Embryonic facial prominence (tissue), 1 donor: Measurements from ENCODE around the gene SNRPD1.
"Not testable (repeated sequence)": the region's sequence is repeated elsewhere in the genome, so short reads cannot be mapped to it uniquely, and the experiment has no call there.

Experiments used
- DNase-seq: peaks from one replicate; pipeline ENCODE4 v3.0.0-alpha.2; 2016; ENCODE audit errors: extremely low spot score

Gene SNRPD1

GRCh38 chr18:21612125-21613039 is at the start of gene SNRPD1:
TSS of gene SNRPD1 (plus strand) at chr18:21612314. CDS start at chr18:21612430, 116 bp downstream.
- DNase-seq: peak; percentile 78

GRCh38 chr18:21571772-21572171 is 40.3 kb upstream of the SNRPD1 start:
- no peak for DNase-seq

- DNase-seq: no peak
These were observed 36.5 kb upstream of the SNRPD1 start for GRCh38 chr18:21575656-21576055.

DNA sequence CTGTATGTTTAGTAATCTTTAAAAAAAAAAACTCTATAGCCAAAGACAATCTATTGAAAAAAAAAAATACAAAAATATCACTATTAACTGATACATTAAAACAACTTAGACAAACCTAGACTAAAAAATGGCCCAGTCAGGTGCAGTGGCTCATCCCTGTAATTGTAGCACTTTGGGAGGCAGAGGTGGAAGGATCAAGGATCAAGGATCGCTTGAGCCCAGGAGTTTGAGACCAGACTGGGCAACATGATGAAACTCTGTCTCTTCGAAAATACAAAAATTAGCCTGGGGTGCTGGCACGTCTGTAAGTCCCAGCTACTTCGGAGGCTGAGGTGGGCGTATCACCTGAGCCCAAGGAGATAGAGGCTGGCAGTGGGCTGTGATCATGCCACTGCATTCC is 27.7 kb upstream of the SNRPD1 start:
- no peak for DNase-seq

DNA sequence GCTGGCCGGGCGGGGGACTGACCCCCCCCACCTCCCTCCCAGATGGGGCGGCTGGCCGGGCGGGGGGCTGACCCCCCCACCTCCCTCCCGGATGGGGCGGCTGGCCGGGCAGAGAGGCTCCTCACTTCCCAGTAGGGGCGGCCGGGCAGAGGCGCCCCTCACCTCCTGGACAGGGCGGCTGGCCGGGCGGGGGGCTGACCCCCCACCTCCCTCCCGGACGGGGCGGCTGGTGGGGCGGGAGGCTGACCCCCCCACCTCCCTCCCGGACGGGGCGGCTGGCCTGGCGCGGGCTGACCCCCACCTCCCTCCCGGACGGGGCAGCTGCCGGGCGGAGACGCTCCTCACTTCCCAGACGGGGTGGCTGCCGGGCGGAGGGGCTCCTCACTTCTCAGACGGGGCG is 19.8 kb upstream of the SNRPD1 start:
- DNase-seq: not testable (repeated sequence)

GRCh38 chr18:21593540-21594257 is 18.4 kb upstream of the SNRPD1 start:
- no peak for DNase-seq

DNA sequence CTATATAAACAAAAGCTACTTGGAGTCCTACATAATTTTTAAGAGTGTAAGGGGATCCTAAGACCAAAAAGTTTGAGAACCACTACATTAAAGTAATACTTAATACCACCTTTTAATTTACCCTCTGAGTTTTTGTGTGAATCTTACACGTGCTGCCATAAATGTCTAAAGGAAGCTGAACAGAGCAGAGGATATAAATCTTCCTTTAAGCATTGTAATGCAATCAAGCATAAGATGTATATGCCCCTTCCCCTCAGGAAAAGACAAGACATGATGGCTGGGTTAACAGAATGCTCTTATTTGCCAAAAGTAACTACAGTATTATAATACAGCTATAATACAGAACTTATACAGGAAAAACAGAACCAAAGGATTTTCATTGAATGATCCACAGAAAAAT is 14.5 kb upstream of the SNRPD1 start:
- DNase-seq: no peak

DNA sequence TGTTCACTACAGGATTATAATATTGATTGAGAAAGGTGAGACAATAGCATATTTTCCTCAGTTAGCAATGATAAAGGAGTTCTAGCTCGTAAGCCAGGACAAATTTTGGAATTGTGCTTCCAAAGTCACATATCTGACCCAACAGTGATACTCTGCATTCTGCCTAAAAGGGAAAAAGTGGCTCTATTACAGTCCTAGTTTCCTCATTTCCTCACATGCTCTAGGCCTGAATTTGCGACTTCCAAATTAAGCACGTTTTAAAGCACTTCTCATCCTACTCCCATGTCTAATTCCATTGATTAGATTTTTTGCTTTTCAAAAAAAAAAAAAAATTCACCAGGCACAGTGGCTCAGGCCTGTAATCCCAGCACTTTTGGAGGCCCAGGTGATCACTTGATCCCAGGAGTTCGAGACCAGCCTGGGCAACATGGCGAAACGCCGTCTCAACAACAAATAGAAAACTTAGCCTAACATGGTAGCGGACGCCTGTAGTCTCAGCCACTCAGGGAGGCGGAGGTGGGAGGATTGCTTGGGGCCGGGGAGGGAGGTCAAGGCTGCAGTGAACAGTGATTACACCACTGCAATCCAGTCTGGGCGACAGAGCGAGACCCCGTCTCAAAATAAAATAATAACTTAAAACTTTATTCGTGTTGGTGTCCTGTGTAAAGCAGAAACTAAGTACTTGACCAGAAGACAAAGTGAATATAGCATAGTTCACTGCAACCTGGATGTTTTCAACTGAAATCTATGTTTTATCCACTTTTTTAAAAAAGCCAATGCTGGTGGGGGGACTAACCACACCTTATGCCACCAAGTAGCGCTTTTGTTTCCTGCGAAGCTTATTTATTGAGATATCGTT is 13.2 kb upstream of the SNRPD1 start:
- no peak for DNase-seq

- no peak for DNase-seq
These were observed 12.3 kb upstream of the SNRPD1 start for GRCh38 chr18:21599585-21600525.

DNA sequence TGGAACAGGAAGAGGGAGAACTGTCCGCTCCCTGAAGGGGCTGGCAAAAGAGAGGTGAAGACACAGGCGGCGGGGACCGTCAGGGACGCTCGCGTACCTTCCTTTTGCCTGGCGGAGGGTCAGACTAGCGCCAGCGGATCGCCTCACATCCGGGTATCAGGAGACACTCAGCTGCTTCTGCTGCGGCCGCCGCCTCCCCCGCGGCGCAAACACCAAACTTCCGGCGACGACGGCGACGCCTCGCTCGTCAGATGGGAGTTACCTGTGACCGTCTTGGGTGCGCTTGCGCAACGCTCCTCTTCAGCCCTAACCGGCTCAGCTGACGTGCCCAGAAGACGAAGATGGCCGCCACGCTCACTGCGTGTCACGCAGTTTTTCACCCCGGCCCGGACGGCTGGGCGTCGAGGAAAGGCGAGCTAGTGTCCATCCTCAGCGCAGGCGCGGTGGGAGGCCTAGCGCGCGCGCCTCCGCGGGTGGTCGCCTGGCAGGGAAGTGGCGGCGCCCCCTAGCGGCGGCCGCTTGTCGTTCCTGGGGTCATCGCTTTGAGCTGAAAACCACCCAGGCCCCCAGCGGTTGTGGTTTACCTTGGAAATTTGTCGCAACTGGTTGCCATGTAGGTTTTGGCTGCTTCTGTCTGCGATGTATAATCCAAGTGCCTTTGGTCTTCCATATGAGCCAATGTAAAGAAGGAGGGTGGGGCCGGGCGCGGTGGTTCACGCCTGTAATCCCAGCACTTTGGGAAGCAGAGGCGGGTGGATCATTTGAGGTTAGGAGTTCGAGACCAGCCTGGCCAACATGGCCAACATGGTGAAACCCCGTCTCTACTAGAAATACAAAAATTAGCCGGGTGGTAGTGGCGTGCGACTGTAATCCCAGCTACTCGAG is 11.3 kb upstream of the SNRPD1 start, which contains the start of gene ESCO1:
Gene ESCO1, minus strand, starts transcription at position 179 of the 885 bp plus-strand sequence. CDS start 25,861 bp downstream, outside the sequence.
- DNase-seq: peak; percentile 86

DNA sequence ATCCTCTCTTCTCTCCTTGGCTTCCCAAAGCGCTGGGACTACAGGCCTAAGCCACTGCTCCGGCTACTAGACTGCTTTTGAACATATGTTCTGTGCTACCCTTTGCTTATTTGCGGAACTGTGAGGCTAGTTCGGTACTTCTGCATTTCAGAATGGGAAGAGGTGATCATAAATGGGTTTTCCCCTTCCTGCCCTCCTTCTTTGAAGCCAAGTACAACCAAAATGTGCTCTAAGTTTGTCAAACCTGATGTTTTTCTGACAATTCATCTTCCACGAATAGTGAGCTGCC is 9.9 kb upstream of the SNRPD1 start:
- DNase-seq: no peak

GRCh38 chr18:21604671-21605070 is 7.4 kb upstream of the SNRPD1 start:
- no peak for DNase-seq

GRCh38 chr18:21605213-21605612 is 6.9 kb upstream of the SNRPD1 start:
- DNase-seq: no peak

DNA sequence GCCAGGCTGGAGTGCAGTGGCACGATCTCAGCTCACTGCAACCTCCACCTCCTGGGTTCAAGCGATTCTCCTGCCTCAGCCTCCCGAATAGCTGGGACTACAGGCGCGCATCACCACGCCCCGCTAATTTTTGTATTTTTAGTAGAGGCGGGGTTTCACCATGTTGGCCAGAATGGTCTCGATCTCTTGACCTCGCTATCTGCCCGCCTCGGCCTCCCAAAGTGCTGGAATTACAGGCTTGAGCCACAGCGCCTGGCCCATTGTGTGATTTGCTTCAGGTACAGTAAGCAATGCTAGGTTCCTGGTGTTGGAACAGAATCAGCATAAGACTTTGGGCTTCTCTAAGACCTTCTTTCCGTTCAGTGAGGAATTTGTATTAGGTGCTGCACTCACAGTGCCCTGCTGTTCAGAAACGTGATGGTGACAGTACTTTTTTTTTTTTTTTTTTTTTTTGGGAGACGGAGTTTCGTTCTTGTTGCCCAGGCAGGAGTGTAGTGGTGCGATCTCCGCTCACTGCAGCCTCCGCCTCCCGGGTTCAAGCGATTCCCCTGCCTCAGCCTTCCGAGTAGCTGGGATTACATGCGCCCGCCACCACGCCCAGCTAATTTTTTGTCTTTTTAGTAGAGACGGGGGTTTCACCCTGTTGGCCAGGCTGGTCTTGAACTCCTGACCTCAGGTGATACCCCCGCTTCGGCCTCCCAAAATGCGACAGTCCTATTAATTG is 551 bp upstream of the SNRPD1 start:
- DNase-seq: not testable (repeated sequence)

GRCh38 chr18:21621640-21622039 is 9.5 kb downstream of the SNRPD1 start:
- DNase-seq: not testable (repeated sequence)

GRCh38 chr18:21629089-21629832 is 17.1 kb downstream of the SNRPD1 start:
- no peak for DNase-seq

DNA sequence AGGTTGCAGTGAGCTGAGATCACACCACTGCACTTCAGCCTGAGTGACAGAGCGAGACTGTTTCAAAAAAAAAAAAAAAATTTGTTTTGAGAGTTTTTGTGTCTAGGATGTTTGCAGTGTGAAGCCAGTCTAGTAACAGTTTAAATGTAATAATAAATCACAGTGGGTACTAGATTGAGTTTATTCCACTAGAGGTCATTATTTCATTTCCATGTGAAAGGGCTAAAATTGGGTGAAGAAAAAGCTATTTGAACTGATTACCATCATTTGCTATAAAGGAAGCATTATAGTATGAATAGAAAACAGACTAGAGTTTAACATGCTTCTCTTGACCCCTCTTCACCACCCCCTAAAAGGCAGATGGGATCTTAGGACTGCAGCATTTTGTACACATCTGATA is 20.3 kb downstream of the SNRPD1 start:
- DNase-seq: no peak

- no peak for DNase-seq
These were observed 22.6 kb downstream of the SNRPD1 start for GRCh38 chr18:21634588-21635199.
